ENCODE results near the gene MT1A. TPM values are rescaled to one million over a fixed set of nuclear protein-coding genes. Genes with fewer than 3 reads are reported as not detected.
A peak's percentile ranks its signal among the peaks of the same experiment; 100 is the strongest.

The MT1A gene
- total and polyA plus RNA-seq, 10 of the 15 experiments (the other 5 are each of a cell fraction or from before 2014, with no cell fraction given) = not detected

GRCh38 chr16:56682703-56683397 lies 44.4 kb downstream of the MT1A start:
- ATAC-seq (peak; percentile 34), FAIRE-seq (no peak), DNase-seq (ENCODE audit: low read depth, low spot score) (no peak)
- ChIA-PET RAD21 (ENCODE audit: unreplicated experiment) (interaction anchor here (1.0 to 1.7 kb wide), 4 partner anchors 9 to 71 kb away, joined by 3 to 6 read pairs (median 3); no protein-coding TSS in a partner anchor), CTCF (interaction anchor here (1.0 to 2.5 kb wide), 3 partner anchors 19 to 326 kb away, joined by 3 to 13 read pairs (median 3); no protein-coding TSS in a partner anchor), POLR2A (interaction anchor here (0.6 to 0.7 kb wide), 2 partner anchors 73 to 216 kb away, joined by 3 read pairs; no protein-coding TSS in a partner anchor), SMC1A (ENCODE audit: uncharacterized antibody, unreplicated experiment) (interaction anchor here (0.8 to 1.5 kb wide), 4 partner anchors 9 to 106 kb away, joined by 3 to 11 read pairs (median 3); no protein-coding TSS in a partner anchor)
- H3K27me3 ChIP-seq (replicated peaks in 1 of 2; ENCODE audit: control insufficient read depth in 2 of 2, insufficient read depth in 2 of 2, low read length in 1 of 2) = no peaks in the 10 kb centered on the region; a peak in 1 of 4 replicates
- peak overlapping the region; percentile 84 for H3K9ac ChIP-seq (ENCODE audit: control insufficient read depth, insufficient read depth, low read length)
- intact Hi-C loops (cut with micrococcal nuclease; ENCODE audit: unreplicated experiment) (loop anchor here (1.0 kb wide), 1 partner anchor 74 kb away; no protein-coding TSS in a partner anchor), in situ Hi-C loops (cut with MboI) (loop anchor here (25.0 kb wide), 1 partner anchor 746 kb away; no protein-coding TSS in a partner anchor)
- TF ChIP-seq CREB1 (IDR thresholded peaks at IDR 0.05; ENCODE audit: low read depth) (no peak), SMAD1 (IDR thresholded peaks at IDR 0.05; ENCODE audit: low read depth, partially characterized antibody) (no peak), ZBTB4 (CRISPR knock-in tag; IDR thresholded peaks at IDR 0.05) (no peak), SMC3 (IDR thresholded peaks at IDR 0.05; ENCODE audit: borderline replicate concordance, low read length) (no peak), TCF7 (IDR thresholded peaks at IDR 0.05; ENCODE audit: borderline replicate concordance) (no peak), YBX1 (IDR thresholded peaks at IDR 0.05) (no peak), SRF (IDR thresholded peaks at IDR 0.05; ENCODE audit: low read depth in 2 of 2, low read length in 2 of 2) (no peak)
- no peaks in the 10 kb centered on the region for H3K79me2 ChIP-seq (ENCODE audit: control insufficient read depth, insufficient read depth, low read length)
- no peaks in the 10 kb centered on the region for H4K20me1 ChIP-seq (ENCODE audit: control insufficient read depth, insufficient read depth)
- WGBS (ENCODE audit: insufficient coverage, insufficient replicate concordance, low lambda C conversion rate, missing lambda C conversion rate) = 24% methylated on average over 8 of the region's 8 CpGs
- BruUV-seq (replicated peaks) = TSS peak; percentile 88
- H3K36me3 ChIP-seq (ENCODE audit: control insufficient read depth in 2 of 2, insufficient read depth in 2 of 2, low read length in 1 of 2) = no peaks in the 10 kb centered on the region
- H3K4me2 ChIP-seq (ENCODE audit: control insufficient read depth, insufficient read depth) = peak overlapping the region; percentile 100
- H3K4me3 ChIP-seq = peak overlapping the region; percentile 76
- no peaks in the 10 kb centered on the region for H3K9me3 ChIP-seq (replicated peaks; ENCODE audit: control insufficient read depth, insufficient read depth, low read length)
- peak overlapping the region; percentile 39; the same call in 1 of the 2 replicates for H3K27ac ChIP-seq (ENCODE audit: control insufficient read depth, insufficient read depth)
- peak overlapping the region; percentile 97 for H2AFZ ChIP-seq (ENCODE audit: control insufficient read depth, low read depth, low read length)
- peaks cover 12% of the 10 kb centered on the region for H3K4me1 ChIP-seq (ENCODE audit: control insufficient read depth, insufficient read depth, low read length)

Measured in GM12878 (cell line).